ENCODE measurements around the gene PROP1. TPM values are rescaled to one million over a fixed set of nuclear protein-coding genes. Genes with fewer than 3 reads are reported as not detected.
"Not testable (repeated sequence)": the region's sequence is repeated elsewhere in the genome, so short reads cannot be mapped to it uniquely, and the experiment has no call there.

Gene PROP1
- total RNA-seq, 1 donor from 2014 or later = not detected

GRCh38 chr5:177973066-177973635, 22.9 kb downstream of the PROP1 start:
- Mint-ChIP-seq H3K36me3 (ENCODE audit: low read depth) (no peaks in the 10 kb centered on the region), H3K4me3 (ENCODE audit: low read depth) (no peak overlapping the region)
- intact Hi-C loops (cut with micrococcal nuclease) = no loop called here

GRCh38 chr5:177972613-177973012, 23.4 kb downstream of the PROP1 start:
- intact Hi-C loops (cut with micrococcal nuclease) = no loop called here
- no peaks in the 10 kb centered on the region for H3K4me1 Mint-ChIP-seq (ENCODE audit: low read depth)
- peaks cover 23% of the 10 kb centered on the region for H3K27me3 Mint-ChIP-seq (ENCODE audit: low read depth)
- H3K9me3 Mint-ChIP-seq = no peaks in the 10 kb centered on the region
- no peak overlapping the region for H3K4me3 Mint-ChIP-seq (ENCODE audit: low read depth)
- no peak for DNase-seq (ENCODE audit: low spot score)
- H3K27ac Mint-ChIP-seq = no peak overlapping the region
- no peaks in the 10 kb centered on the region for H3K36me3 Mint-ChIP-seq (ENCODE audit: low read depth)

More at GRCh38 chr5:177973066-177973635, 22.9 kb downstream of the PROP1 start:
- no peak for DNase-seq (ENCODE audit: low spot score)
- Mint-ChIP-seq H3K27me3 (ENCODE audit: low read depth) (peaks cover 23% of the 10 kb centered on the region), H3K27ac (no peak overlapping the region), H3K9me3 (no peaks in the 10 kb centered on the region), H3K4me1 (ENCODE audit: low read depth) (no peaks in the 10 kb centered on the region)

GRCh38 chr5:177972014-177972413, 24.0 kb downstream of the PROP1 start:
- H3K27ac Mint-ChIP-seq; H3K4me3 Mint-ChIP-seq (ENCODE audit: low read depth); intact Hi-C loops (cut with micrococcal nuclease); H3K36me3 Mint-ChIP-seq (ENCODE audit: low read depth); DNase-seq (ENCODE audit: low spot score); H3K4me1 Mint-ChIP-seq (ENCODE audit: low read depth); H3K9me3 Mint-ChIP-seq: not testable (repeated sequence)
- H3K27me3 Mint-ChIP-seq (ENCODE audit: low read depth) = peaks cover 23% of the 10 kb centered on the region

- no peak overlapping the region for H3K27ac Mint-ChIP-seq
- peaks cover 5% of the 10 kb centered on the region for H3K4me1 Mint-ChIP-seq (ENCODE audit: low read depth)
- no peak overlapping the region for H3K4me3 Mint-ChIP-seq (ENCODE audit: low read depth)
- peaks cover 20% of the 10 kb centered on the region for H3K27me3 Mint-ChIP-seq (ENCODE audit: low read depth)
- intact Hi-C loops (cut with micrococcal nuclease) = no loop called here
- no peak for DNase-seq (ENCODE audit: low spot score)
- H3K9me3 Mint-ChIP-seq = no peaks in the 10 kb centered on the region
- H3K36me3 Mint-ChIP-seq (ENCODE audit: low read depth) = no peaks in the 10 kb centered on the region
Measured at GRCh38 chr5:177968661-177969211, 27.3 kb downstream of the PROP1 start.

GRCh38 chr5:177967221-177967887, 28.7 kb downstream of the PROP1 start:
- Mint-ChIP-seq H3K4me1 (ENCODE audit: low read depth) (peaks cover 5% of the 10 kb centered on the region), H3K9me3 (no peaks in the 10 kb centered on the region), H3K4me3 (ENCODE audit: low read depth) (no peak overlapping the region), H3K36me3 (ENCODE audit: low read depth) (no peaks in the 10 kb centered on the region), H3K27ac (no peak overlapping the region), H3K27me3 (ENCODE audit: low read depth) (peaks cover 16% of the 10 kb centered on the region)
- intact Hi-C loops (cut with micrococcal nuclease) = no loop called here
- no peak for DNase-seq (ENCODE audit: low spot score)

GRCh38 chr5:177966839-177967166, 29.2 kb downstream of the PROP1 start:
- H3K36me3 Mint-ChIP-seq (ENCODE audit: low read depth) = no peaks in the 10 kb centered on the region

GRCh38 chr5:177966009-177966838, 29.8 kb downstream of the PROP1 start:
- intact Hi-C loops (cut with micrococcal nuclease) = no loop called here
- Mint-ChIP-seq H3K27me3 (ENCODE audit: low read depth) (peaks cover 5% of the 10 kb centered on the region), H3K9me3 (no peaks in the 10 kb centered on the region), H3K4me1 (ENCODE audit: low read depth) (peaks cover 5% of the 10 kb centered on the region), H3K27ac (no peak overlapping the region), H3K36me3 (ENCODE audit: low read depth) (no peaks in the 10 kb centered on the region), H3K4me3 (ENCODE audit: low read depth) (no peak overlapping the region)
- no peak for DNase-seq (ENCODE audit: low spot score)

More at GRCh38 chr5:177966839-177967166, 29.2 kb downstream of the PROP1 start:
- Mint-ChIP-seq H3K9me3 (no peaks in the 10 kb centered on the region), H3K27me3 (ENCODE audit: low read depth) (peaks cover 10% of the 10 kb centered on the region), H3K4me3 (ENCODE audit: low read depth) (no peak overlapping the region), H3K4me1 (ENCODE audit: low read depth) (peaks cover 5% of the 10 kb centered on the region), H3K27ac (no peak overlapping the region)
- no peak for DNase-seq (ENCODE audit: low spot score)
- intact Hi-C loops (cut with micrococcal nuclease) = no loop called here

GRCh38 chr5:177964471-177964870, 31.6 kb downstream of the PROP1 start:
- Mint-ChIP-seq H3K9me3 (peaks cover 7% of the 10 kb centered on the region), H3K4me3 (ENCODE audit: low read depth) (no peak overlapping the region), H3K27me3 (ENCODE audit: low read depth) (no peaks in the 10 kb centered on the region), H3K27ac (no peak overlapping the region), H3K36me3 (ENCODE audit: low read depth) (no peaks in the 10 kb centered on the region), H3K4me1 (ENCODE audit: low read depth) (peaks cover 5% of the 10 kb centered on the region)
- intact Hi-C loops (cut with micrococcal nuclease) = no loop called here
- no peak for DNase-seq (ENCODE audit: low spot score)

- no peak overlapping the region for H3K4me3 Mint-ChIP-seq (ENCODE audit: low read depth)
- intact Hi-C loops (cut with micrococcal nuclease) = no loop called here
- H3K27ac Mint-ChIP-seq = no peak overlapping the region
- DNase-seq (ENCODE audit: low spot score) = no peak
- no peaks in the 10 kb centered on the region for H3K27me3 Mint-ChIP-seq (ENCODE audit: low read depth)
- H3K4me1 Mint-ChIP-seq (ENCODE audit: low read depth) = peaks cover 5% of the 10 kb centered on the region
- H3K36me3 Mint-ChIP-seq (ENCODE audit: low read depth) = no peaks in the 10 kb centered on the region
- H3K9me3 Mint-ChIP-seq = peaks cover 7% of the 10 kb centered on the region
Measured at GRCh38 chr5:177963966-177964365, 32.1 kb downstream of the PROP1 start.

- no peak for DNase-seq (ENCODE audit: low spot score)
- H3K27me3 Mint-ChIP-seq (ENCODE audit: low read depth) = no peaks in the 10 kb centered on the region
- no peak overlapping the region for H3K27ac Mint-ChIP-seq
- H3K36me3 Mint-ChIP-seq (ENCODE audit: low read depth) = no peaks in the 10 kb centered on the region
- intact Hi-C loops (cut with micrococcal nuclease) = no loop called here
- peaks cover 7% of the 10 kb centered on the region for H3K9me3 Mint-ChIP-seq
- H3K4me1 Mint-ChIP-seq (ENCODE audit: low read depth) = no peaks in the 10 kb centered on the region
- H3K4me3 Mint-ChIP-seq (ENCODE audit: low read depth) = no peak overlapping the region
Measured at GRCh38 chr5:177959315-177959714, 36.7 kb downstream of the PROP1 start.

GRCh38 chr5:177958696-177959095, 37.3 kb downstream of the PROP1 start:
- Mint-ChIP-seq H3K9me3 (peaks cover 7% of the 10 kb centered on the region), H3K27me3 (ENCODE audit: low read depth) (no peaks in the 10 kb centered on the region), H3K4me1 (ENCODE audit: low read depth) (no peaks in the 10 kb centered on the region), H3K4me3 (ENCODE audit: low read depth) (no peak overlapping the region), H3K36me3 (ENCODE audit: low read depth) (no peaks in the 10 kb centered on the region), H3K27ac (no peak overlapping the region)
- no peak for DNase-seq (ENCODE audit: low spot score)
- intact Hi-C loops (cut with micrococcal nuclease) = no loop called here

GRCh38 chr5:177957241-177957640, 38.8 kb downstream of the PROP1 start:
- Mint-ChIP-seq H3K4me1 (ENCODE audit: low read depth) (no peaks in the 10 kb centered on the region), H3K36me3 (ENCODE audit: low read depth) (no peaks in the 10 kb centered on the region), H3K4me3 (ENCODE audit: low read depth) (no peak overlapping the region), H3K27ac (no peak overlapping the region), H3K9me3 (peaks cover 7% of the 10 kb centered on the region), H3K27me3 (ENCODE audit: low read depth) (no peaks in the 10 kb centered on the region)
- no peak for DNase-seq (ENCODE audit: low spot score)
- intact Hi-C loops (cut with micrococcal nuclease) = no loop called here

- H3K9me3 Mint-ChIP-seq; H3K4me3 Mint-ChIP-seq (ENCODE audit: low read depth); intact Hi-C loops (cut with micrococcal nuclease); H3K27me3 Mint-ChIP-seq (ENCODE audit: low read depth); H3K36me3 Mint-ChIP-seq (ENCODE audit: low read depth); H3K27ac Mint-ChIP-seq; H3K4me1 Mint-ChIP-seq (ENCODE audit: low read depth); DNase-seq (ENCODE audit: low spot score): not testable (repeated sequence)
Measured at GRCh38 chr5:177953101-177953500, 42.9 kb downstream of the PROP1 start.
